GM18907 (cell line): ENCODE data around the gene GLB1L2.

Experiments used
- ATAC-seq: cut with Tn5 transposase; IDR thresholded peaks from one replicate; pipeline ENCODE4 v1.9.1; 2021; ENCODE audit warnings: mild to moderate bottlenecking, moderate library complexity; ENCODE audit not compliant: unreplicated experiment

Gene GLB1L2

DNA sequence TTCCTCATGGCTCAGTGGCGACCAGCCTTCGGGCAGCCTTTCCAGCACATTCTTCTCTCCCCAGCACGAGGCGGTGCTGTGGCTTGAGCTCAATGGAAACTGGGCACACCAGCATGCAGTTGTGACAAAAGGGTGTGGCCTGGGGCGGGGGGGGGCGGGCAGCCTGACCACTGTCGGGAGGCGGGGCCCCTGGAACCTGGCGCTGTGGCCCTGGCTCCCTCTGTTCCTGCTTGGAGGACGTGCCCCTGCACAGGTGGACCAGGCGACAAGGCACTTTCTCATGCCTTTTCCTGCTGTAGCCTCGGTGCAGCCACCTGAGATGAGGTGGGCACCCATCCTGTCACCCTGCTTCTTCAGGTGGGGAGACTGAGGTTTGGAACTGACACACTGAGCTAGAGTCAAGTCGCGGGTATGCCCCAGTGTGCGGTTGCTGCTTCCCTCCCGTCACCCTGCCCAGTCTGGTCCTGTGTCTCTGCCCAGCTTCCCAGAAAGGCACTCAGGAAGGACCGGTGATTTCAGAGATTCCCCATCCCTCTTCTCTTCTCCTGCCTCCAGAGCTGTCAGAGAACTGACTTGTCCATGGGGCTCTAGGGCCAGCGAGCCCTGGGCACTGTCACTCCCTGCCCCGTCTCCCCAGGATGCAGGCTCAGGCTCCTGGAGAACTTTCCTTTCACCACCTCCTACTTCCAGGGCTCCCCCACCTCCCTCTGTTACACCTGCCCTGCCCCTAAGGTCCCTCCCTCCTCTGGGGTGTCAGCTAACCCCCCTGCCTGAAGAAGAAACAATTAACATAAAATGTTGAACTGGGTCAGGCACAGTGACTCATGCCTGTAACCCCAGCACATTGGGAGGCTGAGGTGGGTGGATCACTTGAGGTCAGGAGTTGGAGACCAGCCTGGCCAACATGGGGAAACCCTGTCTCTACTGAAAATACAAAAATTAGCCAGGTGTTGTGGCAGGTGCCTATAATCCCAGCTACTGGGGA lies 70.3 kb downstream of the GLB1L2 start:
- no peak for ATAC-seq

GRCh38 chr11:134402910-134403309 lies 71.1 kb downstream of the GLB1L2 start:
- ATAC-seq = no peak

GRCh38 chr11:134404575-134405341 lies 73.0 kb downstream of the GLB1L2 start:
- ATAC-seq = no peak

- no peak for ATAC-seq
Measured at GRCh38 chr11:134405436-134405835, 73.6 kb downstream of the GLB1L2 start.

- no peak for ATAC-seq
Measured at GRCh38 chr11:134405841-134406240, 74.1 kb downstream of the GLB1L2 start.

DNA sequence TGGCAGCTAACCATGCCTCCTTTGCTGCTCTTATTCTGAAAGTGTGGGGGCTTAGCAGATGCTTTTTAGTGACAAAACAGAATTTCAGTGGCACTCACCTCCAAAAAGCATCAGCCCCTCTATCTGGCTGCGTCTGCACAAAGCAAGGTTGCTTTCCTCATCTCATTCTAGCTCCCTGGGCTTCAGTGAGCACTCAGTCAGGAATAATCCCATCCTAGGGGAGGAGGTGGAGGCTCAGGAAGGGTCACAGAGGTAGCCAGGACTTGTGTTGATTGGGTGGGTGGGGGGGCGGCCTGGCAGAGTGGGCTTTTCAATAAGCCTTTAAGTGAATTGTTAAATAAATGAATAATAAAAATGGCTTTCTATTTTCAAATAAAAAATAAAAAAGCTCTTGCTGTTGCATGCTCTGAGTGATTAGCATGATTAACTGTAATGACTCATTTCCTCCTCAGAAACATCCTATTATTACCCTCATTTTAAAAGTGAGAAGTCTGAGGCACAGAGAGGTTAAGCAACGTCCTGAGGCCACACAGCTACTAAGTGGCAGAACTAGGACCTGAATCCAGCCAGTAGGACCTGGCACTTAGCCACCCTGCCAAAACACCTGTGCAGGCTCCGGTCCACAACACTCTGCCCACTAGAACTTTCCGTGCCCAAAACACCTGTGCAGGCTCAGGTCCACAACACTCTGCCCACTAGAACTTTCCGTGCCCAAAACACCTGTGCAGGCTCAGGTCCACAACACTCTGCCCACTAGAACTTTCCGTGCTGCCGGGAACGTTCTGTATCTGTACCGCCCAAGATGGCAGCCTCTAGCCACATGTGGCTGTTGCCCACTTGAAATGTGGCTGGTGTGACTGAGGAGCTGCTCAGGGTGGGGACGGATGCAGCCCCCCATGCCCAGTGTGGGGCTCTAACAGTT lies 74.7 kb downstream of the GLB1L2 start:
- no peak for ATAC-seq

GRCh38 chr11:134407321-134407828 lies 75.6 kb downstream of the GLB1L2 start:
- ATAC-seq = no peak

- ATAC-seq = no peak
Measured at GRCh38 chr11:134407923-134408322, 76.1 kb downstream of the GLB1L2 start.

GRCh38 chr11:134409552-134410429 lies 78.0 kb downstream of the GLB1L2 start:
- ATAC-seq = no peak

GRCh38 chr11:134410766-134411165 lies 79.0 kb downstream of the GLB1L2 start:
- no peak for ATAC-seq

- no peak for ATAC-seq
Measured at GRCh38 chr11:134412203-134413042, 80.6 kb downstream of the GLB1L2 start, which contains the start of gene B3GAT1. TSS of gene B3GAT1 (minus strand) at chr11:134412242. CDS start at chr11:134387659, 24,583 bp downstream.

- no peak for ATAC-seq
Measured at GRCh38 chr11:134413043-134413825, 81.4 kb downstream of the GLB1L2 start.

GRCh38 chr11:134413826-134414731 lies 82.3 kb downstream of the GLB1L2 start:
- ATAC-seq = no peak

DNA sequence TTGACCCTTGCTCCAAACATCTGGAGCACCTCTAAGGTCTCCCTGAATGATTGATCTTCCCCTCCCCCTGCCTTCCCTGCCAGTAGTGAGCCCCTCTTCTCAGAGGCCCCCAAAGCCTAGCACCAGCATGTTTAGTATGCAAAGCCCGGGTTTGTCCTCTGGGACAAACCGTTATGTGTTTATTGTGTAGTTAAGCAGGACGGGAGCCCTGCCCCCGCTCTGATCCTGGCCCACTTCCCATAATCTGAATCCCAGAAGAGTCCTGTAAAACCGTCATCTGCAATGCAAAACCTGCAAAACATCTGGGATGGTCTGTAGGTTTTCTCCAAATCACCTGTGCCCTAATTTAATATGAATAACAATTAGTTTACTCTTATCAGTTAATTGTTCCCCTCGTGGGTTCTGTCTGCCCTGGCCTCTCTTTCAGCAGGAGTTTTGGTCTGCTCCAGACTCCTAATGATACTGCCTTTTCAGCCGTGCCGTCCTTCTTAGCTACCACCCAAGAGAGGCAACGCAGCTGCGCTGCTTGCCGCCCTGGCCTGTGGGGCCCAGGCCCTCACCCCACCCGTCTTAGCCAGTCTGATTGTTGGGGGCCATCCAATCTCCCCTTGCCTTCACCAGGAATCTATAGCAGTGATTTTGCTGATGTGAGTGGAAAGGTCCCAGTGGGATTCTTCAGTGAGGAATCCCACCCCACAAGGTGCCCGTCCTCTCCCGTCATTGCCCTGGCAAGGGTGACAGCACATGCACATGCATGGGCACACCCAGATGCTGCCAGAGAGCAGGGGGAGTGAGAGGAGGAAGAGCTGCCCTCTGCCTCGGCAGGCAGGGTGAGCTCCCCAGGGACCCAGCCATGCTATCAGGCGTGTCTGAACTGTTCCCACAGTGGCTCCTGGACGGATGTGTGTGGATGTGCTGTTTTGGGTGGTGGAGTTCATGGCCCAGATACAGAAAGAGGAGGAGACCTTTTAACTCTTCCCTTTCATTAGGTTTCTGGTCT lies 83.3 kb downstream of the GLB1L2 start:
- no peak for ATAC-seq

- ATAC-seq = no peak
Measured at GRCh38 chr11:134416726-134417125, 84.9 kb downstream of the GLB1L2 start.
